Keratinocyte (primary cell): ENCODE results near the gene ZNF236. TPM values are rescaled to one million over a fixed set of nuclear protein-coding genes. Genes with fewer than 3 reads are reported as not detected.

Experiments used
- DNase-seq: peaks from one replicate; pipeline ENCODE4 v3.0.0-alpha.2; 2011; ENCODE audit warnings: low read depth, missing footprints, low spot score
- FAIRE-seq: peaks from 2 replicates; lab custom pipeline; 2011; peaks lifted over from hg19 to GRCh38; lab: Jason Lieb, UNC
- H2AFZ ChIP-seq: 2 replicates; pipeline ENCODE4 v1.6.0; 2012; ENCODE audit warnings: low read length, control low read depth, inconsistent platforms; ENCODE audit not compliant: control insufficient read depth
- H3K27ac ChIP-seq: 2 replicates; pipeline ENCODE4 v1.5.1; 2011; ENCODE audit warnings: low read length; ENCODE audit not compliant: control insufficient read depth, insufficient read depth
- H3K27me3 ChIP-seq: 3 replicates; pipeline ENCODE4 v1.6.0; 2011; ENCODE audit warnings: low read length; ENCODE audit not compliant: control insufficient read depth, insufficient read depth; ENCODE audit errors: extremely low read depth
- H3K36me3 ChIP-seq, 2 experiments: 2 replicates in 1 of 2; 3 replicates in 1 of 2; pipeline ENCODE4 v1.5.1; 2011; ENCODE audit warnings: low read length in 2 of 2, mild to moderate bottlenecking in 1 of 2; ENCODE audit not compliant: control insufficient read depth in 2 of 2, insufficient read depth in 2 of 2; ENCODE audit errors: extremely low read depth in 1 of 2
- H3K4me1 ChIP-seq: 3 replicates; pipeline ENCODE4 v1.5.1; 2011; ENCODE audit warnings: low read length; ENCODE audit not compliant: control insufficient read depth, insufficient read depth; ENCODE audit errors: extremely low read depth
- H3K4me2 ChIP-seq: 3 replicates; pipeline ENCODE4 v1.6.0; 2011; ENCODE audit warnings: low read depth, low read length; ENCODE audit not compliant: control insufficient read depth, insufficient read depth; ENCODE audit errors: extremely low read depth
- H3K4me3 ChIP-seq, 3 experiments: fragments of 200-600 bp in 1 of 3; sonication (generic) in 1 of 3; 2 replicates in 2 of 3; 3 replicates in 1 of 3; pipeline ENCODE4 v1.5.1; 2011 to 2016; ENCODE audit warnings: low read length in 3 of 3, mild to moderate bottlenecking in 3 of 3, control low read depth in 2 of 3, inconsistent platforms in 1 of 3, low read depth in 1 of 3, mixed read lengths in 1 of 3, mixed run types in 1 of 3, moderate library complexity in 1 of 3; ENCODE audit not compliant: control insufficient read depth in 2 of 3, insufficient read depth in 2 of 3; ENCODE audit errors: extremely low read depth in 1 of 3
- H3K79me2 ChIP-seq: 2 replicates; pipeline ENCODE4 v1.6.0; 2012; ENCODE audit warnings: low read length; ENCODE audit not compliant: control insufficient read depth, insufficient read depth
- H3K9ac ChIP-seq: 3 replicates; pipeline ENCODE4 v1.6.0; 2011; ENCODE audit warnings: low read length; ENCODE audit not compliant: control insufficient read depth, insufficient read depth; ENCODE audit errors: extremely low read depth
- H3K9me1 ChIP-seq: 3 replicates; pipeline ENCODE4 v1.6.0; 2011; ENCODE audit warnings: low read length; ENCODE audit not compliant: control insufficient read depth, insufficient read depth; ENCODE audit errors: extremely low read depth
- H3K9me3 ChIP-seq: 2 replicates; pipeline ENCODE4 v1.5.1; 2012; ENCODE audit warnings: low read depth, low read length; ENCODE audit not compliant: control insufficient read depth
- H4K20me1 ChIP-seq: 3 replicates; pipeline ENCODE4 v1.6.0; 2011; ENCODE audit warnings: low read length; ENCODE audit not compliant: control insufficient read depth, insufficient read depth; ENCODE audit errors: extremely low read depth
- CTCF ChIP-seq, 3 experiments: IDR thresholded peaks in 1 of 3; conservative IDR thresholded peaks in 1 of 3; optimal IDR thresholded peaks in 1 of 3; 2 replicates in 2 of 3; 3 replicates in 1 of 3; pipeline versions ENCODE3 to v1.5.1; 2011; ENCODE audit warnings: low read length in 3 of 3, mild to moderate bottlenecking in 3 of 3, moderate library complexity in 2 of 3, control low read depth in 1 of 3, inconsistent platforms in 1 of 3; ENCODE audit not compliant: insufficient read depth in 2 of 3; ENCODE audit errors: extremely low read depth in 1 of 3
- EZH2 ChIP-seq: IDR thresholded peaks from one replicate; pipeline ENCODE4 v1.6.1; 2012; ENCODE audit warnings: inconsistent platforms, mild to moderate bottlenecking, low read length, moderate library complexity
- dilution Hi-C: fragments of 300-500 bp; cut with MboI; formaldehyde crosslinking; loops from one replicate; pipeline ENCODE4 v1.7.0; 2020; ENCODE audit warnings: low sequenced_read_pairs; ENCODE audit not compliant: extremely low pct_ligation_motif_present
- polyA plus RNA-seq, 5 experiments: library from polyadenylated mRNA; depleted of rRNA in 3 of 5; stranded (reverse) in 3 of 5; stranded (forward) in 1 of 5; unstranded in 1 of 5; fragments of >200 nt; gene quantifications; 1 replicate in 1 of 5; 2 replicates in 3 of 5; 3 replicates in 1 of 5; pipeline versions ENCODE4 v1.2.1 to v1.2.3, GENCODE V29; 2011 to 2012; ENCODE audit warnings: missing spikeins in 2 of 5, low read depth in 1 of 5, low replicate concordance in 1 of 5

ZNF236 gene
- polyA plus RNA-seq, 1 donor (not counting 4 experiments of a cell fraction or from before 2014, with no cell fraction given) = 4.5 TPM

GRCh38 chr18:76999077-76999476 lies 176.7 kb downstream of the ZNF236 start:
- no peak for FAIRE-seq
- Histone ChIP-seq H3K9me3 (no peaks in the 10 kb centered on the region), H3K9ac (no peak overlapping the region), H2AFZ (no peak overlapping the region), H3K36me3 (no peaks in the 10 kb centered on the region), H3K4me2 (no peak overlapping the region), H3K27ac (no peak overlapping the region), H3K79me2 (no peaks in the 10 kb centered on the region), H3K9me1 (no peaks in the 10 kb centered on the region), H3K4me3 (no peak overlapping the region), H3K27me3 (peaks cover 4% of the 10 kb centered on the region), H4K20me1 (no peaks in the 10 kb centered on the region), H3K4me1 (no peaks in the 10 kb centered on the region)
- no peak for TF ChIP-seq CTCF (optimal IDR thresholded peaks at IDR 0.05 in 1 of 3, IDR thresholded peaks at IDR 0.05 in 1 of 3, conservative IDR thresholded peaks at IDR 0.05 in 1 of 3; ENCODE audit: extremely low read depth in 1 of 3, insufficient read depth in 2 of 3, low read length in 3 of 3)
- no peak for TF ChIP-seq EZH2
- DNase-seq = no peak
- dilution Hi-C loops = no loop called here

- dilution Hi-C loops = no loop called here
- H3K4me2 ChIP-seq = no peak overlapping the region
- H2AFZ ChIP-seq = no peak overlapping the region
- DNase-seq (no peak), FAIRE-seq (peak; percentile 76)
- TF ChIP-seq CTCF (optimal IDR thresholded peaks at IDR 0.05 in 1 of 3, IDR thresholded peaks at IDR 0.05 in 1 of 3, conservative IDR thresholded peaks at IDR 0.05 in 1 of 3; ENCODE audit: extremely low read depth in 1 of 3, insufficient read depth in 2 of 3, low read length in 3 of 3) (peak; percentile 86 to 98 (median 91)), EZH2 (no peak)
- H3K9me3 ChIP-seq = no peaks in the 10 kb centered on the region
- no peak overlapping the region for H3K9ac ChIP-seq
- peaks cover 4% of the 10 kb centered on the region for H3K27me3 ChIP-seq
- H3K36me3 ChIP-seq = no peaks in the 10 kb centered on the region
- H3K4me3 ChIP-seq = no peak overlapping the region
- no peaks in the 10 kb centered on the region for H3K9me1 ChIP-seq
- no peaks in the 10 kb centered on the region for H3K4me1 ChIP-seq
- no peak overlapping the region for H3K27ac ChIP-seq
- no peaks in the 10 kb centered on the region for H4K20me1 ChIP-seq
- no peaks in the 10 kb centered on the region for H3K79me2 ChIP-seq
These were observed 178.2 kb downstream of the ZNF236 start for GRCh38 chr18:77000527-77000926.
